ENCODE measurements around the gene CENPN. TPM values are rescaled to one million over a fixed set of nuclear protein-coding genes. Genes with fewer than 3 reads are reported as not detected.

Gene CENPN
- total RNA-seq, 1 experiment from 2014 or later, result 56.6 TPM

DNA sequence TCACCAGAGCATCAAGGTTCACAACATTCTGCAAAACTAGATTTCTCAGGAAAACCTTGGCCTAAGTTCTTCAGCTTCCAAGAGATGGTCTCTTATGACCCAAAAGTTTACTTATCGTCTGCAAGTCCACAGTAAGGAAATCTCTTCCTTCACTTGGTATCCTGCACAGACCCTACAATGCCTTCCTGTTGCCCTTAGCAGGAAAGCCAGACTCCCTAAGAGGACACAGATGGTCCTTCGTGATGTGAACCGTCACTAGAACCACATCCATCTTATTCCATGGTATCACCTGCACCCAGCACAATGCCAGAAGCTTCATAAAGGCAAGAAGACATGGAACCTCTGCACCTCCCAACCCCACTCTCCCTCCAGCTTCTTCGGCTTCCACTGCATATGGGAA is 34.4 kb upstream of the CENPN start:
- Histone ChIP-seq H3K4me3 (ENCODE audit: low read depth in 2 of 2, low read length in 2 of 2) (no peak overlapping the region), H3K36me3 (ENCODE audit: control insufficient read depth, insufficient read depth, low read length) (no peaks in the 10 kb centered on the region; the same call in 1 of the 2 replicates), H3K4me1 (ENCODE audit: control insufficient read depth, insufficient read depth, low read length) (no peaks in the 10 kb centered on the region), H3K27me3 (ENCODE audit: control insufficient read depth, insufficient read depth, low read length) (no peaks in the 10 kb centered on the region), H3K9me3 (ENCODE audit: control insufficient read depth, insufficient read depth, low read depth, low read length) (no peaks in the 10 kb centered on the region), H3K27ac (ENCODE audit: low read length) (no peak overlapping the region)
- ChIA-PET POLR2A (no interaction called here), CTCF (no interaction called here)
- DNase-seq (ENCODE audit: low read depth, low spot score) (no peak), ATAC-seq (no peak)
- no peak for TF ChIP-seq POLR2AphosphoS5 (IDR thresholded peaks at IDR 0.05; ENCODE audit: low read depth, low read length)
- no peak for TF ChIP-seq TCF7L2 (IDR thresholded peaks at IDR 0.05; ENCODE audit: low read depth, low read length)
- TF ChIP-seq REST (IDR thresholded peaks at IDR 0.05; ENCODE audit: insufficient read depth in 1 of 2, low read depth in 2 of 2, low read length in 1 of 2), result no peak
- TF ChIP-seq, protein P1, sequence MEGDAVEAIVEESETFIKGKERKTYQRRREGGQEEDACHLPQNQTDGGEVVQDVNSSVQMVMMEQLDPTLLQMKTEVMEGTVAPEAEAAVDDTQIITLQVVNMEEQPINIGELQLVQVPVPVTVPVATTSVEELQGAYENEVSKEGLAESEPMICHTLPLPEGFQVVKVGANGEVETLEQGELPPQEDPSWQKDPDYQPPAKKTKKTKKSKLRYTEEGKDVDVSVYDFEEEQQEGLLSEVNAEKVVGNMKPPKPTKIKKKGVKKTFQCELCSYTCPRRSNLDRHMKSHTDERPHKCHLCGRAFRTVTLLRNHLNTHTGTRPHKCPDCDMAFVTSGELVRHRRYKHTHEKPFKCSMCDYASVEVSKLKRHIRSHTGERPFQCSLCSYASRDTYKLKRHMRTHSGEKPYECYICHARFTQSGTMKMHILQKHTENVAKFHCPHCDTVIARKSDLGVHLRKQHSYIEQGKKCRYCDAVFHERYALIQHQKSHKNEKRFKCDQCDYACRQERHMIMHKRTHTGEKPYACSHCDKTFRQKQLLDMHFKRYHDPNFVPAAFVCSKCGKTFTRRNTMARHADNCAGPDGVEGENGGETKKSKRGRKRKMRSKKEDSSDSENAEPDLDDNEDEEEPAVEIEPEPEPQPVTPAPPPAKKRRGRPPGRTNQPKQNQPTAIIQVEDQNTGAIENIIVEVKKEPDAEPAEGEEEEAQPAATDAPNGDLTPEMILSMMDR (IDR thresholded peaks at IDR 0.05), result no peak
- TF ChIP-seq SIN3A (IDR thresholded peaks at IDR 0.05; ENCODE audit: borderline replicate concordance, insufficient read depth, low read depth, low read length), result no peak
- BruUV-seq (replicated peaks), result no TSS peak
- intact Hi-C loops (cut with micrococcal nuclease; ENCODE audit: unreplicated experiment) (no loop called here), in situ Hi-C loops (cut with HindIII; ENCODE audit: low pct_unique_long_range_greater_than_20kb, low sequenced_read_pairs) (no loop called here)

DNA sequence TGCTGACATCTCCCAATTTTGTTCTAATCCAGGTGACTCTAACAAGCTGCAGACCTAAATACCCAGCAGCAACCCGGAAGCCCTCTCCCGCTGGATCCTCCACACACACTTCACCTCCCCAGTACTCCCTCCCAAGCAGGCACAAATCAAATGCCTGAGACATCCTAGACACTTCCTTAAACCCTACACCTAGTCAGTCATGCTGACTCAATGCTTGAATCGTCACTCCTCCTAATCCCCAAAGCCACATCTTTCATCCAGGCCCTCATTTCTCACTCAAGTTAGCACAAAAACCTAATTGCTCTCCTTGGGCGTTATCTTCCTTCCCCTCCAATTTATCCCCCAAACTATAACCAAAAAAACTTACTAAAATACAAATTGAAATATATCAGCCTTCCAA is 33.0 kb upstream of the CENPN start:
- Histone ChIP-seq H3K27ac (ENCODE audit: low read length) (no peak overlapping the region), H3K4me1 (ENCODE audit: control insufficient read depth, insufficient read depth, low read length) (no peaks in the 10 kb centered on the region), H3K36me3 (ENCODE audit: control insufficient read depth, insufficient read depth, low read length) (no peaks in the 10 kb centered on the region; the same call in 1 of the 2 replicates), H3K27me3 (ENCODE audit: control insufficient read depth, insufficient read depth, low read length) (no peaks in the 10 kb centered on the region), H3K9me3 (ENCODE audit: control insufficient read depth, insufficient read depth, low read depth, low read length) (no peaks in the 10 kb centered on the region), H3K4me3 (ENCODE audit: low read depth in 2 of 2, low read length in 2 of 2) (no peak overlapping the region)
- in situ Hi-C loops (cut with HindIII; ENCODE audit: low pct_unique_long_range_greater_than_20kb, low sequenced_read_pairs) (no loop called here), intact Hi-C loops (cut with micrococcal nuclease; ENCODE audit: unreplicated experiment) (no loop called here)
- DNase-seq (ENCODE audit: low read depth, low spot score) (no peak), ATAC-seq (no peak)
- BruUV-seq (replicated peaks), result no TSS peak
- POLR2A ChIA-PET, result no interaction called here
- CTCF ChIA-PET, result no interaction called here
- TF ChIP-seq REST (IDR thresholded peaks at IDR 0.05; ENCODE audit: insufficient read depth in 1 of 2, low read depth in 2 of 2, low read length in 1 of 2) (no peak), TCF7L2 (IDR thresholded peaks at IDR 0.05; ENCODE audit: low read depth, low read length) (no peak), SIN3A (IDR thresholded peaks at IDR 0.05; ENCODE audit: borderline replicate concordance, insufficient read depth, low read depth, low read length) (no peak)
